ENCODE data around the gene HOXD3.

Gene HOXD3

GRCh38 chr2:176117823-176118371 is 39.2 kb upstream of the HOXD3 start:
- TF ChIP-seq ZBTB7A (IDR thresholded peaks at IDR 0.05; ENCODE audit: low read depth): no peak
- no peak for TF ChIP-seq CEBPB (IDR thresholded peaks at IDR 0.05)
- TF ChIP-seq, protein P1, sequence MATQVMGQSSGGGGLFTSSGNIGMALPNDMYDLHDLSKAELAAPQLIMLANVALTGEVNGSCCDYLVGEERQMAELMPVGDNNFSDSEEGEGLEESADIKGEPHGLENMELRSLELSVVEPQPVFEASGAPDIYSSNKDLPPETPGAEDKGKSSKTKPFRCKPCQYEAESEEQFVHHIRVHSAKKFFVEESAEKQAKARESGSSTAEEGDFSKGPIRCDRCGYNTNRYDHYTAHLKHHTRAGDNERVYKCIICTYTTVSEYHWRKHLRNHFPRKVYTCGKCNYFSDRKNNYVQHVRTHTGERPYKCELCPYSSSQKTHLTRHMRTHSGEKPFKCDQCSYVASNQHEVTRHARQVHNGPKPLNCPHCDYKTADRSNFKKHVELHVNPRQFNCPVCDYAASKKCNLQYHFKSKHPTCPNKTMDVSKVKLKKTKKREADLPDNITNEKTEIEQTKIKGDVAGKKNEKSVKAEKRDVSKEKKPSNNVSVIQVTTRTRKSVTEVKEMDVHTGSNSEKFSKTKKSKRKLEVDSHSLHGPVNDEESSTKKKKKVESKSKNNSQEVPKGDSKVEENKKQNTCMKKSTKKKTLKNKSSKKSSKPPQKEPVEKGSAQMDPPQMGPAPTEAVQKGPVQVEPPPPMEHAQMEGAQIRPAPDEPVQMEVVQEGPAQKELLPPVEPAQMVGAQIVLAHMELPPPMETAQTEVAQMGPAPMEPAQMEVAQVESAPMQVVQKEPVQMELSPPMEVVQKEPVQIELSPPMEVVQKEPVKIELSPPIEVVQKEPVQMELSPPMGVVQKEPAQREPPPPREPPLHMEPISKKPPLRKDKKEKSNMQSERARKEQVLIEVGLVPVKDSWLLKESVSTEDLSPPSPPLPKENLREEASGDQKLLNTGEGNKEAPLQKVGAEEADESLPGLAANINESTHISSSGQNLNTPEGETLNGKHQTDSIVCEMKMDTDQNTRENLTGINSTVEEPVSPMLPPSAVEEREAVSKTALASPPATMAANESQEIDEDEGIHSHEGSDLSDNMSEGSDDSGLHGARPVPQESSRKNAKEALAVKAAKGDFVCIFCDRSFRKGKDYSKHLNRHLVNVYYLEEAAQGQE (IDR thresholded peaks at IDR 0.05; ENCODE audit: low read depth): no peak
- no peak for TF ChIP-seq NFIC (IDR thresholded peaks at IDR 0.05)
- TF ChIP-seq CREB1 (IDR thresholded peaks at IDR 0.05; ENCODE audit: low read depth): no peak
- no peak for TF ChIP-seq FOXM1 (IDR thresholded peaks at IDR 0.05; ENCODE audit: borderline replicate concordance, low read depth)
- TF ChIP-seq TAF1 (IDR thresholded peaks at IDR 0.05; ENCODE audit: low read depth): no peak
- no peak for TF ChIP-seq EGR1 (IDR thresholded peaks at IDR 0.05)
- TF ChIP-seq TEAD4 (IDR thresholded peaks at IDR 0.05): no peak

DNA sequence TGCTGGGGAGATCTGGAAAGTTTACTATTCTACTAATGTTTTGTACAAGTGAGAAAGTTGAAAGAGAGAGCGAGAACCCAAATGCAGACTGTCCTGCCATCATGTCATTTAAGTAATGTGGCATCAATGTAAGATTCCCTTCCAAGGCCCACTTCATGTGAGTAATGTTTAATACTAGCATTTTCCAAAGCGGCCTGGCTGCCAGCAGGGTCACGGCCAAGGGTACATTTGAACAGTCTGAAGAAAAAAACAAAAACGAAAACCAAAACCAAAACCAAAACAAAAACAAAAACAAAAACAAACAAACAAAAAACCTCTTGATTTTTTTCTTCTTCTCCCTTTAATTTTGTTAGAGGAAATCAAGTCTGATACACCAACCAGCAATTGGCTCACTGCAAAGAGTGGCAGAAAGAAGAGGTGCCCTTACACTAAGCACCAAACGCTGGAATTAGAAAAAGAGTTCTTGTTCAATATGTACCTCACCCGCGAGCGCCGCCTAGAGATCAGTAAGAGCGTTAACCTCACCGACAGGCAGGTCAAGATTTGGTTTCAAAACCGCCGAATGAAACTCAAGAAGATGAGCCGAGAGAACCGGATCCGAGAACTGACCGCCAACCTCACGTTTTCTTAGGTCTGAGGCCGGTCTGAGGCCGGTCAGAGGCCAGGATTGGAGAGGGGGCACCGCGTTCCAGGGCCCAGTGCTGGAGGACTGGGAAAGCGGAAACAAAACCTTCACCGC is 38.3 kb upstream of the HOXD3 start:
- TF ChIP-seq ZBTB7A (IDR thresholded peaks at IDR 0.05; ENCODE audit: low read depth): no peak
- TF ChIP-seq RAD21 (IDR thresholded peaks at IDR 0.05; ENCODE audit: low read depth): peak; percentile 49

DNA sequence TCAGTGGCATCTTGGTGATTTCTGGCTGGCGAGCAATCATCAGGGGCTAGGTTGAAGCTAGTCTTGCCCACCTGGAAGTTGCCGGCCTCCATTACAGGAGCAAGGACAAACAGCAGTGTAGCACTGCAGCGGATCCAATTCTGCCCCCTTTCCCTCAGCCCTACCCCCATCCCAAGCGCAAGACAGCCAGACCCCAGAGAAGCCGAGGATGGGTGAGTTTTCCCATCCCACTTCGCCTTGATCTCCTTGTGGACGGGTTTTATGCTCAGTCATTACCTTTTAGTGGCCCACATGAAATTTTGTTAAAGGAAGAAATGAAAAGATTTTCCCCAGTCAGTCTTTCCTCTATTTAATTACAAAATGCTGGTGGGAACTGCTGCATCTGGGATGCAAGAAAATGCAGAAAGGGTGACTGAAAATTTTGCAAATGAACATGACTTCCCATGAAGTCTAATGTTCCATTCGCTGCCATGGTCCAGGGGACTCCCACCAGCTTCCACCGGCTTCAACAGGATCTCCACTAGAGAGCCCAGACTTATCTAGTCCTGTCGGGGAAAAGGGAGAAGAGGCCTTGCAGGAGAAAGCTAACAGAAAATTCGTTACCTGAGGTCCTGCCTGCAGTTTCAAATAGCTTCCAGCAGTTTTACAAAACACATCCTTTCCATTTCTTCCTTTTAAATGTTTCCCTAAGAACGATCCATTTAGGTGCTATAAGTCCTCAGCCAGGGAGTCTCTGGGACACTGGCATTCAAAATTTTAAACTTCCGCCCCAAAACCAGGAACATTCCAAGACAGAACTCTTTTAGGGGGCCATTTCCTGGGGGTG is 36.5 kb upstream of the HOXD3 start:
- TF ChIP-seq CEBPB (IDR thresholded peaks at IDR 0.05) (no peak), TEAD4 (IDR thresholded peaks at IDR 0.05) (no peak), CREB1 (IDR thresholded peaks at IDR 0.05; ENCODE audit: low read depth) (no peak), TCF12 (IDR thresholded peaks at IDR 0.05; ENCODE audit: low read depth) (no peak), YY1 (IDR thresholded peaks at IDR 0.05; ENCODE audit: low read depth) (no peak), FOXM1 (IDR thresholded peaks at IDR 0.05; ENCODE audit: borderline replicate concordance, low read depth) (no peak), EGR1 (IDR thresholded peaks at IDR 0.05) (no peak), NFIC (IDR thresholded peaks at IDR 0.05) (no peak), ZBTB7A (IDR thresholded peaks at IDR 0.05; ENCODE audit: low read depth) (no peak), TAF1 (IDR thresholded peaks at IDR 0.05; ENCODE audit: low read depth) (no peak), RAD21 (IDR thresholded peaks at IDR 0.05; ENCODE audit: low read depth) (no peak), EP300 (IDR thresholded peaks at IDR 0.05; ENCODE audit: borderline replicate concordance) (no peak)
- TF ChIP-seq, protein P2, sequence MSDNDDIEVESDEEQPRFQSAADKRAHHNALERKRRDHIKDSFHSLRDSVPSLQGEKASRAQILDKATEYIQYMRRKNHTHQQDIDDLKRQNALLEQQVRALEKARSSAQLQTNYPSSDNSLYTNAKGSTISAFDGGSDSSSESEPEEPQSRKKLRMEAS (IDR thresholded peaks at IDR 0.05): no peak
- TF ChIP-seq, protein P1 (IDR thresholded peaks at IDR 0.05; ENCODE audit: low read depth): no peak
- TF ChIP-seq, protein P3, sequence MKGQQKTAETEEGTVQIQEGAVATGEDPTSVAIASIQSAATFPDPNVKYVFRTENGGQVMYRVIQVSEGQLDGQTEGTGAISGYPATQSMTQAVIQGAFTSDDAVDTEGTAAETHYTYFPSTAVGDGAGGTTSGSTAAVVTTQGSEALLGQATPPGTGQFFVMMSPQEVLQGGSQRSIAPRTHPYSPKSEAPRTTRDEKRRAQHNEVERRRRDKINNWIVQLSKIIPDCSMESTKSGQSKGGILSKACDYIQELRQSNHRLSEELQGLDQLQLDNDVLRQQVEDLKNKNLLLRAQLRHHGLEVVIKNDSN (IDR thresholded peaks at IDR 0.05): no peak

- TF ChIP-seq, protein P1 (IDR thresholded peaks at IDR 0.05; ENCODE audit: low read depth): no peak
- TF ChIP-seq EGR1 (IDR thresholded peaks at IDR 0.05) (no peak), CEBPB (IDR thresholded peaks at IDR 0.05) (no peak)
These were observed 35.7 kb upstream of the HOXD3 start for GRCh38 chr2:176121190-176122051.
